ENCODE data around the gene MARCO.
"Not testable (repeated sequence)": the region's sequence is repeated elsewhere in the genome, so short reads cannot be mapped to it uniquely, and the experiment has no call there.

The MARCO gene

DNA sequence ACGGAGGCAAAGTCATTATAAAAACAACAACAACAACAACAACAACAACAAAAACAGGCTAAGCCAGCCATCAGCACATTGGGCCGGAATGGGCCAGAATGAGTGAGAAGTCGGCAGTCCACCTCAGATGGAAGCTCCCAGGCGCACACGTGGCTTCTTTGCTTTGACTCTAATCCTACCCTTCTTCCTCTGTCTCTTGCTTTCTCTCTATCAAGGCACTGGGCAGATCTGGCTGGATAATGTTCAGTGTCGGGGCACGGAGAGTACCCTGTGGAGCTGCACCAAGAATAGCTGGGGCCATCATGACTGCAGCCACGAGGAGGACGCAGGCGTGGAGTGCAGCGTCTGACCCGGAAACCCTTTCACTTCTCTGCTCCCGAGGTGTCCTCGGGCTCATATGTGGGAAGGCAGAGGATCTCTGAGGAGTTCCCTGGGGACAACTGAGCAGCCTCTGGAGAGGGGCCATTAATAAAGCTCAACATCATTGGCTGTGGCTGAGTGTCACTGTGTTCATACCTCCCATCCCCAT lies 52.2 kb downstream of the MARCO start:
- in situ Hi-C loops (cut with MboI; ENCODE audit: low sequenced_read_pairs): no loop called here

DNA sequence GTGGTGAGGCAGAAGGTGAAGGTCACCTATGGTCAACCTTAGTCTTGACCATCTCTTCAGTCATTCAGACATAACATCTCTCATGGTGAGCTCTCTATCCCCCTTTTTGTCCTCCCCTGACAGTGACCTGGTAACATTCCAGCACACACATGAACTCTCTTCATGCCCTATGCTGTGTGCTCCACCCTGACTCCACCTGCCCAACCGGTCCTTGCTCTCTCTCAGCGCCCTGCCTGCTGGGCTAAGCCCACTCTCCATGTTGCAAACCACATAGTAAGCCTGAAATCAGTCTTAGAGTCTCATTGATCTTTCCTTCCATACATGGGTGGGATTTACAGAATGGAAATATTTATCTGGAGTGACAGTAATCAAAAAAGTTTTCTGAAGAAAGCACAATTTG lies 52.8 kb downstream of the MARCO start:
- in situ Hi-C loops (cut with MboI; ENCODE audit: low sequenced_read_pairs): no loop called here

DNA sequence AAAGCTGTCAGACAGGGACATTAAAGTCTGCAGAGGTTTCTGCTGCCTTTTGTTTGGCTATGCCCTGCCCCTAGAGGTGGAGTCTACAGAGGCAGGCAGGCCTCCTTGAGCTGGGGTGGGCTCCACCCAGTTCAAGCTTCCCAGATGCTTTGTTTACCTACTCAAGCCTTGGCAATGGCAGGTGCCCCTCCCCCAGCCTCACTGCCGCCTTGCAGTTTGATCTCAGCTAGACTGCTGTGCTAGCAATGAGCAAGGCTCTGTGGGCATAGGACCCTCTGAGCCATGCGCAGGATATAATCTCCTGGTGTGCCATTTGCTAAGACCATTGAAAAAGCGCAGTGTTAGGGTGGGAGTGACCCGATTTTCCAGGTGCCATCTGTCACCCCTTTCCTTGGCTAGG lies 61.9 kb downstream of the MARCO start:
- in situ Hi-C loops (cut with MboI; ENCODE audit: low sequenced_read_pairs): not testable (repeated sequence)

DNA sequence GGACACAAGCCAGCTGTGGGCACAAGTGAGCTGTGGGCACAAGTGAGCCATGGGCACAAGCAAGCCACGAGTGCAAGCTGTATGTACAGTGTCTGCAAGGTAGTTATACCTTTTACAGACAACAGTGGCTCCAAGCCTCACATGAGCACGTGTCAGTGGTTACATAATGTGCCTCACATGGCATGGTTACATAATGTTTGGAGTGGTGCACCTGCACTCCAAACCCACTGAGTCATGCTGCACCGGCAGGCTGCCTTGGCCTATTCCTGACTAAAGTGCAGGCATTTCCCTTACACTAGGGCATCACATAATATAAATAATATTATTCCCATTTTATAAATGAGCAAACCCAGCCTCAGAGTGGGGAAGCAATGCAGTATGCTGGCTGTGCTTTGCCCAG lies 62.6 kb downstream of the MARCO start:
- in situ Hi-C loops (cut with MboI; ENCODE audit: low sequenced_read_pairs): no loop called here

DNA sequence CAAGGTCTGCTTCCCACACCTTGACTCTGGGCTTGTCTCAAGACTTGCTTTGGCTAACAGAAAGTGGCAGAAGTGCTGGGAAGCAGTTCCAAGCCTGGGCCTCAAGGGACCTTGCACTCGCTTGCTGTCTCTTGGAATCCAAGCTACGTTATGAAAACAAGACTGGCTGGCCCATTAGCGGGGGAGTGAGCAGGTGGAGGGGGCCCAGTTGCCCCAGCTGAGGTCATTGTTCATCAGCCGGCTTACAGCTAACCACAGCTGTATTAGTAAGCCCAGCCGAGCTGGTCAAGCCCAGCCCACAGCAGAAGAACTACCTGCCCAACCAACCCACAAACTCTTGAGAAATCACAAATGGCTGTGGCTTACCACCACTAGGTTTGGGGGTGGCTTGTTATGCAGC lies 63.1 kb downstream of the MARCO start:
- in situ Hi-C loops (cut with MboI; ENCODE audit: low sequenced_read_pairs): no loop called here

DNA sequence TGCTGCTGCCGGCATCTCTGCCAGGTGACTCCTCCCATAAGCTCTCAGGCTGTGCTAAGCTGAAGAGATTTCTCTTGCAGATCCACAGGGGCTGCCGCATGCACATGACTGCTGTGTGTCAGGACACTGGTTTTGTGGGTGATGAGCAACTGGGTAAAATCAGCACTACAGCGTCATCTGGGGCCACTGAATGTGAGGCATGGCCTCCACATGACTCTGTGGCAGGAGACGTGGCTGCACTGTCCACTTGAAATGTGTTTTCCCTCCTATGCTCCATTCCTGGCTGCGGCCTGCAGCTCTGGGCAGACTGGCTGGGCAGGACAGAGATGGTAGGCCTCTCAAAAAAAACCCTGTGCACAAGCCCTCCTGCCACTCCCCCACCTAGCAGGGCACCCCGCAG lies 63.6 kb downstream of the MARCO start:
- in situ Hi-C loops (cut with MboI; ENCODE audit: low sequenced_read_pairs): no loop called here

DNA sequence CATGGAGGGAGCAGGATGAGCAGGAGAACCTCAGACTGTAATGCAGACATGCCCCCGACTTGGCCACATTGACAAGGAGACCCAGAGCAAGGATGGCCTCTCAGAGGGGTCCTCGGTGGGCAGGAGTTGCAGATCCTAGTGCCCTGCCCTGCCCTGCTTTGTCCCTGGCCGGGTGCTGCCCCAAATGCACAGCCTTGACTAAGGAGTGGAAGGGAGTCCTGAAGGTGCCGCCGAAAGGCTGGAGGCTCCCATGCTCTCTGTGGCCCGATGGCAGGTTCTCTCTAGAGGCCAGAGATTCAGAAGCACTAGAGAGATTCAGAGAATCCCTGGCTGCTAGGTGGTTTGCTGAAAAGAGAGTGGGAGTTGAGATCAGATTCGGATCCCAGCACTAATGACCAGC lies 64.4 kb downstream of the MARCO start:
- in situ Hi-C loops (cut with MboI; ENCODE audit: low sequenced_read_pairs): no loop called here

DNA sequence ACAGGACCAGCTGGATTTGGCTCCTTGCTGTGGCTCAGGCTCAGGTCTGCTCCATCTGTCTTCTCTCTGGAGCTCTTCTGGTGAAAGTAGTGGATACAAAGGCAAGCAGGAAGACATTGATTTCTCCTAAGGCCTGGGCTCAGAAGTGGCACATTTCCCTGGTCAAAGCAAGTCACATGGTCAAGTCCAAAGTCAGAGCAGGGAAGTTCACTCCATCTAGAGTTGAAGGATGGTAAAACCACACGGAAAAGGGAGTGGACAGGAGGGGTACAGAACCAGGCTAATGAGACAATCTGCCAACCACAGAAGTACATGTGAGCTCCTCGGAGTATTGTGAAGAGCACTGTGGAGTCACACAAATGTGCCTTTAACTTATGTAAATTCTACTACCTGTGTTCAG lies 66.1 kb downstream of the MARCO start:
- in situ Hi-C loops (cut with MboI; ENCODE audit: low sequenced_read_pairs): no loop called here

DNA sequence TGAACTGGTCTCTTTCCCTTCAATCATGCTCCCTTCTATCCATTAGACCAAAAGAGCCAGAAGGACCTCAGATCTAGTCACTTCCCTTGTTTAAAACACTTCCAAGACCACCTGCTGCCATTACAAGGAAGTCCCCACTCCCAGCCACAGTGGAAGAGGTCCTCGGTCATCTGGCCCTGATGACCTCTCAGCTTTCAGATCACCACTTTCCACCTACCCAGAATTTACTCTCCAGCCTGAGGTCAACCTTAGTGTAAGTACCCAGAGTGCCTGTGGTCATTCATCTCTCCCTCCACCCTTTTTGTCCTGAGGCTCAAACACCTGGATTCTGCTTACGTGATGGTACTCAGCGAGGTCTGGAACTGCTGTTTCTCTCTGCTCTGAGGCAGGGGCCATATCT lies 67.1 kb downstream of the MARCO start:
- in situ Hi-C loops (cut with MboI; ENCODE audit: low sequenced_read_pairs): no loop called here

DNA sequence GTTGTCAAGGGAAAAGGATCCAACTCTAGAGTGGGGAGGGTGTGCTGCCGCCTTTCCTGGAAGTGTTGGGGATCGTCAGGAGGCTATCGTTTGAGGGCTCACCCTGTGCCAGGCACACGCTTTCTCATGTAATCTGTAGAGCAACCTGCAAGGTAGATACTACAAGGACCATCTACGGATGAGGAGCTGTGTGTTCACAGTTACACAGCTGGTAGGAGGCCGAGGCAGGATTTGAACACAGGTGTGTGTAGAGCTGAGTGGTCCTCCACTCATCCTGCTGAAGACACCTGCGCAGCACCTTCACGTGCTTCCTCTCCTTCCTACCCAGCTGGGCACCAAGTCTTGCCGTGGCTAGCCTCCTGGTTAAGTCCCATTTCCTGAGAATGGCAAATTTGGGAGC lies 68.3 kb downstream of the MARCO start:
- in situ Hi-C loops (cut with MboI; ENCODE audit: low sequenced_read_pairs): no loop called here

DNA sequence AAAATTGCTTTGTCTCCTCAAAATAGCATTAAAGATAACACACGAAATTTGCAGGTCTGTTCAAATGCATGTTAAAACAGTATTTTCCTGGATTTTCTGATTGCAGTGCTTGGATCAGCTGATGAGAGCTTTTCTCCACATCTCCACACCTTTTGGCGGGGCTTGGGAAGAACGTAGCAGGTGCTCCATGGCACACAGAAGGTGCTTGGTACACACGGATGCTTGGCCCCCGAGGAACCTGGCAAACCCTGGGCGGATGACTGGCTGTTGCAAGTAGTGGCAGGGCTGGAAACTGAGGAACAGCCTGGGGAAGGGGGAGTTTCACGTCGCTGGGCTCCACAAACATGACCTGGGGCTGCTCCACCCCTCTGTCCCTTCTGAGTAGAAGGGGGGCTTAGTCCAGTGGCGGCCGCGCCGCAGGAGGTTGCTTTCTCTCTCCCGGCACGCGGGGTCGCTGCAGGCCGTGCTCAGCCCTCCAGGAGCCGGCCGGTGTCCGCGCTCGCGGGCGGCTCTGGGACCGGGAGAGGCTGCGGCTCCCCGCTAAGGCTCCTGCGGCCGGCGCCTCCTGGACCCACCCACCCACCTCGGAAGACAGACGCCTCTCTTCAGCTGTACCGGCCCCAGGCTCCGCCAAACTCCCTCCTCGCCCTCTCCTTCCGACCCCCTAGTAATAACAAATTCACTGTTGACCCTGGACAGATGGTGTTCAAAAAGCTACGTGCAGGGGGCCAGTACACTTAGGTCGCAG lies 69.3 kb downstream of the MARCO start:
- in situ Hi-C loops (cut with MboI; ENCODE audit: low sequenced_read_pairs): no loop called here

DNA sequence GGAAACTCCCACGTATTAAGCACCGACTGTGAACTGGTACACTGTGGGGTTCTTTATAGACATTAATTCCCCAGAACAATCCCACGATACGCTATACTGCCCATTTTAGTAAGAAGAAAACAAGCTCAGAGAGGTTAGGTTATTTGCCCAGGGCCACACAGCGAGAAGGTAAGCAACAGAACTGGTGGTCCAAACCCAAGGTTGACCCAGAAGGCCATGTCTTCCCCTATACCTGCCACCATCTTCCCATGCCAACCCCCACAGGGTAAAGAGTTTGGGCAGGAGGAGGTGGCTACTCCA lies 69.9 kb downstream of the MARCO start:
- in situ Hi-C loops (cut with MboI; ENCODE audit: low sequenced_read_pairs): no loop called here

DNA sequence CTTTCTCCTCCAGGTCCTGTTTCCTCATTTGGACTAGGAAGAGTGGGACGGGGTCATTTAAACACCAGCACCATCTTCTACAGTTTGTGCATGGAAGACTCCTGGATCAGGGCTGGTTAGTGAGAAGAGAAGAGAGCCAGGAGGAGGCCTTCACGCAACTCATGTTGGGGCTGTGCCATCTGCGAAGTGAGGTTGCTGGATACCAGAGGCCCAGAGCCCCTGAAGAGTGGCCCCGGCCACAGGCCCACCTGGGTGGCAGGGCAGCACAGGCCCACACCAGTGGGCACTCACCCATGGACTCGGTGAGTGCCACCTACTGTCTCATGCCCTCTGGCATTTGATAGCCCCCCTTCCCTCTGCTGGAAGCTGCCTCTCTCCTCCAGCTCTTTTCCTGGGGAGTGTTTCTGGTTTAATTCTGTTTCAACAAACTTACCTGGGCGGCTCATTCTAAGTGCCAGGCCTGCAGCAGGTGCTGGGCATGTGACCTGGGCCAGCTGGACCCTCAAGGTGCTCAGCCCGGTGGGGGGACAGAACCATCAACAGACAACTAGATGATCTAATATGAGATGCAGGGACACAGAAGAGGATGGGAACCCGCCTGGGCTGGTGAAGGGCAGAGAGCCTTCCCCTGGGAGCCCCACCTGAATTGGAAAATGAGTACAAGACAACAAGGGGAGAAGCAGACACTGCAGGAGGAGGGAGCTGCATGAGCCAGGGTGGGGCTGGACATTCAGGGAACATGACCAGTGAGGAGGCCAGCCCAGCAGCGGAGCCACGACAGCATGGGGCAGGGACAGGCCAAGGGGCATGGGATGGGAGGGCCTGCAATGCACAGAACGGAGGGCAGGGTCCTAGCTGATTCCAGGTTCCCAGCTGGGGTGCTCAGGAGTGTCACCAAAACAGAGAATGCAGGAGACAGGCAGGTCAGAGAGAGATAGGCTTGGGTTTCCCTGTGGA lies 70.6 kb downstream of the MARCO start:
- in situ Hi-C loops (cut with MboI; ENCODE audit: low sequenced_read_pairs): no loop called here

DNA sequence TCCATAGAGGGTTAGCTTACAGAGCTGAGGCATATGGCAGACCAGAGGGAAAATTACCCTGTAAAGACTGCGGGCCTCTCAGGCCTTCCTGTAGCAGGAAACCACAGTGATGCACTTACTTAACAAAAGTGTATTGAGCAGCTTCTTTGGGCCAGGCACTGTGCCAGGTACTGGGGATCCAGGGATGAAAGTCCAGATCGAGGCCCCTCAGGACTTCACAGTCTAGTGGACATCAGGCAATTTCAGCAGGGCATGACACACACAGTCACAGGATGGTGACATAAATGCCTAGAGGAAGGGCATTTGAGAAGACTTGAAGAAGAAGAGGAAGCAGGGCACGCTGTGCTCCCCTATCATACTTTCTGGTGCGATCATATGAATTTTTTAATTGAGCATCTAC lies 71.7 kb downstream of the MARCO start:
- in situ Hi-C loops (cut with MboI; ENCODE audit: low sequenced_read_pairs): no loop called here

DNA sequence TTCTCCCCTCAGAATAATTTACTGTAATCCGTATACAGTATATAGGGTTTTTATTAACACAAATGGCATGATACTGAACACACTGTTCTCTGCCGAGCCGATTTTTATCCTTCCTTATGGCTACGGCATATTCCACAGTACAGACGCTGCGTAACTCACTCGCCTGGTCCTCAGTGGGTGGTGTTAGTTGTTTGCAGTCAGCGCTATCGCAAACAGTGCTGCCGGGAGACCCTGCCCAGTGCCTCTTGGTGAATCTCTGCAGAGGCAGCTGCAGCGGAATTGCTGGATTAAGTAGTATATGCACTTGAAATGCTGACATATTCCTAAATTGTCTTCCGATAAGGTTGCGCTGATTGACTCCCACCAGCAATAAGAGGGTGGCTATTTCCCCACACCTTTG lies 73.9 kb downstream of the MARCO start:
- in situ Hi-C loops (cut with MboI; ENCODE audit: low sequenced_read_pairs): no loop called here

DNA sequence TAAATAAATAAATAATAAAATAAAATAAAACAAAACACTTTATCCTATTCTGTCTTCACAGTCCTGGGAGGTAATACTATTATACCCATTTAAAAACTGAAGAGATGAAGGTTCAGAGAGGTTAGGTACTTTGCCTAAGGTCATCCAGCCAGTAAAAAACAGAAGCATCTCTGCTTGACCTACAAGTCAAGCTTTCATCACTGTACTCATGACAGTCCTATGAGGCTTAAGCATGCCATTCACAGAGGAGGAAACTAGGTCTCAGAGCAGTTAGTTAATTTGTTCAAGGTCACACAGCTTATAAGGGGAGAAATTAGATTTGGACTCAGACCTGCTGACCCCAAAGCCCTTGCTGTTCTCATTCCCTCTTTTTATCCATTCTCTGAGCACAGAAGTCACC lies 77.5 kb downstream of the MARCO start:
- in situ Hi-C loops (cut with MboI; ENCODE audit: low sequenced_read_pairs): no loop called here

DNA sequence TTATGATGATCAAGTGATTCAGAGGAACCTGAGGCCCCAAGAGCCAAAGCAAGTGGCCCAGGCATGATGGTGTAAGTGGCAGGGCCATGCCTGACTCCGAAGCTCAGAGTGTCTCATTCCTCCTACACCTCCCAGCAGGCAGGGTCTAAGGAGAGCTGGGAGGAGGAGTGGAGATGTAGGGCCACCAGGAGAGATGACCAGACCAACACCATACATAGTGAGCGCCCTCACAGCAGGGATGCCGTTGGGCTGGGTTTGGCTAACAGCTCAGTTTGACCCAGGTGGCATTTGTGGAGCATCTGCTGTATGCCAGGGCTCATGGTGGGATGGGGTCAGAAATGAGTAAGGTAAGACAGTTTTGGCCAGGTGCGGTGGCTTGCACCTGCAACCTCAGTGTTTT lies 80.7 kb downstream of the MARCO start:
- in situ Hi-C loops (cut with MboI; ENCODE audit: low sequenced_read_pairs): no loop called here

DNA sequence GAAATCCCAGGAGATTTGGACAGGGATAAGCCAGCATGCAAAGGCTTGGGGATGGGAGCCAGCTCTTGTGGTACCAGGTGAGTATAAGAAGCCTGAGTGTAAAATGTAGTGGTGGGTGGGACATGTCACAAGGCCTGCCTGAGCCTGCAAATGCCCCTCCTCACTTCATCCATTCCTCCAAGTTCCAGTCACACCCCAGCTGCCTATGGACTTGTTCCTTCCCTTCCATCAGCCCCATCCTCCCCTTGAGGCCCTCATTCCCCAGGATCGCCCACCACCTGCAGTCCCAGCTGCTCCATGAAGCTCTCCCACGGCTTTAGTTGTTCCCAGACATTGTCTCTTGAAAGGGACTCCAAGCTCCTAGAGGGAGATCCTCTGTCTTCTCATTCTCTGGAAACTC lies 81.5 kb downstream of the MARCO start:
- in situ Hi-C loops (cut with MboI; ENCODE audit: low sequenced_read_pairs): no loop called here

DNA sequence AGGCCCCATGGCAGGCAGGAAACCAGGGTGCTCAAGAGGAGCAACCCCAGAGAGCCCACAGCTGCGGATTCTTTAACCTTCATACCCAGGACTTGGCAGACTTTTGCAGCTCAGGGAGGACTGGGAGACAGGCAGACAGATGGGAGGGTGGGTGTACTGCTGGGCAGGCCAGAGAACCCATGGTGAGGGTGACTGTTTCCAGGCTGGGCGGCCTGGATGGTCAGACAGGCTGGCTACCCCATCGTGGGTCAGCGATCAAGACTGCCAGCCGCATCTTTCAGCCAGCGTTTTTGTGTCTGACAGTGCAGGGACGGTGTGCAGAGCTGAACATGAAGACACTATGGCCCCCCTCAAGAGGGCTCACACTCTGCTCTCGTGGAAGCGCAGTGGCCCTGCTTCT lies 82.2 kb downstream of the MARCO start:
- in situ Hi-C loops (cut with MboI; ENCODE audit: low sequenced_read_pairs): no loop called here

DNA sequence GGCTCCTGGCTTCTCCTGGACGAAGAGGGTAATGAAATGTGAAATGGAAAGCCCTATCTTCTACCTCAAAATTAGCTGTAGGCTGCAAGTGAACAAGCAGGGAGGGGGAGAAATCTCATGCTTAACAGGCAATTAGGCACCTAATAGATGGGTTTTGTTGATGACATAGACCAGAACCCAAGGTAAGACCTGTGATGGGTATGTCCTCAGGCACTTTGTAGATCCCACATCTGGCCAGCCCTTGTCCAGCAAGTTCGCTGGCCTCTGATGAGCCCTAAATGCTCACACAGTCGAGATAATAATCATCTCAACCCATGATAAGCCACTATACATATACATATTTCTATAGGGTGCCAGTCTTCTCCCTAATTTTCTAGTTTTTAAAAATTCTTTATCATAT lies 82.6 kb downstream of the MARCO start:
- in situ Hi-C loops (cut with MboI; ENCODE audit: low sequenced_read_pairs): no loop called here

DNA sequence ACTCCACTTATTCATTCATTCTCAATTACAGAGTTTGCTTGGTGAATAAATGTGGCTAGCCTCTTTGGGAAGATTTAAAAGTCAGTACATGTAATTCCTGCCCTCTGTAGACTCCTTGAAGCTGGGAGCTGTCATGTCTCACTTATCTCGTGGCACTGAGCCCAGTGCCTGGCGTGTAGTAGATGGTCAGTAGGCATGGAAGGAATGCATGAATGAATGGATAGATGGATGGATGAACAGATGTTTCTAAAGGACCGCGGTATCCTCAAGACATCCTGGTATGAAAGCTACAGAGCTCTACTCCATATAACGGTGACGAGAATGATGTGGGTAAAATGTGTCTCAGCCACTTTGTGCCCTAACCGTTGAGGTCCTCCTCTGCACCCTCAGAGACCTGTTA lies 83.0 kb downstream of the MARCO start:
- in situ Hi-C loops (cut with MboI; ENCODE audit: low sequenced_read_pairs): no loop called here

DNA sequence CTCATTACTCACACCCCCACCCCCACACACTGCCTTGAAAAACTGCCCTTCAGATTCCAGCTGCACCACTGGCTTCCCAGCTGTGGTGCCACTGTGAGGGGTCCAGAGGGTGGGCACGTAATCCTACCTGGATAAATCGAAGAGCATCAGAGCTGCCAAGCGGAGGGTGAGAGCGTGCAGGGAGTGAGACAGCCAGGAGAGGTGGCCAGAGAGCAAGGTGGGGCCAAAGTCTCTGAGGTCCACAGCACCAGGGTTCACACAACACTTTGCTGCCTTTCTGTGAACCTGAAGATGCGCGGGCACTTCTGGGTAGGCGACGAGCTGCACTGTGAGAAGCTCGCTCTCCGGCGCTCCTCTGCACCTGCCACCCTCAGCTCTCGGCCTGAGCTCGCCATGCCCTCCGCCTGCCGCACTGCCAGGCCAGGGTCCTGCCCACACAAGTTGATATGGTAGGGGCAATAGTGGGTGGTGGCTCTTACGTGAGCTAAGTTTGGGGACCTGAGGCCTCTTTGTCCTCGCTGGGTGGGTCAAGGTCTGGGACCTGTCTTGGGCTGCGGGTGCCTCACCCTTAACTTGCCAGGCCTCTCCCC lies 83.9 kb downstream of the MARCO start:
- in situ Hi-C loops (cut with MboI; ENCODE audit: low sequenced_read_pairs): no loop called here
